ENCODE results near the gene CCDC3. TPM values are rescaled to one million over a fixed set of nuclear protein-coding genes. Genes with fewer than 3 reads are reported as not detected.

CCDC3 gene
- total and polyA plus RNA-seq, 2 of the 8 experiments (the other 6 are each of a cell fraction or from before 2014, with no cell fraction given) = 3.4 to 3.7 TPM

- TF ChIP-seq, protein P1, sequence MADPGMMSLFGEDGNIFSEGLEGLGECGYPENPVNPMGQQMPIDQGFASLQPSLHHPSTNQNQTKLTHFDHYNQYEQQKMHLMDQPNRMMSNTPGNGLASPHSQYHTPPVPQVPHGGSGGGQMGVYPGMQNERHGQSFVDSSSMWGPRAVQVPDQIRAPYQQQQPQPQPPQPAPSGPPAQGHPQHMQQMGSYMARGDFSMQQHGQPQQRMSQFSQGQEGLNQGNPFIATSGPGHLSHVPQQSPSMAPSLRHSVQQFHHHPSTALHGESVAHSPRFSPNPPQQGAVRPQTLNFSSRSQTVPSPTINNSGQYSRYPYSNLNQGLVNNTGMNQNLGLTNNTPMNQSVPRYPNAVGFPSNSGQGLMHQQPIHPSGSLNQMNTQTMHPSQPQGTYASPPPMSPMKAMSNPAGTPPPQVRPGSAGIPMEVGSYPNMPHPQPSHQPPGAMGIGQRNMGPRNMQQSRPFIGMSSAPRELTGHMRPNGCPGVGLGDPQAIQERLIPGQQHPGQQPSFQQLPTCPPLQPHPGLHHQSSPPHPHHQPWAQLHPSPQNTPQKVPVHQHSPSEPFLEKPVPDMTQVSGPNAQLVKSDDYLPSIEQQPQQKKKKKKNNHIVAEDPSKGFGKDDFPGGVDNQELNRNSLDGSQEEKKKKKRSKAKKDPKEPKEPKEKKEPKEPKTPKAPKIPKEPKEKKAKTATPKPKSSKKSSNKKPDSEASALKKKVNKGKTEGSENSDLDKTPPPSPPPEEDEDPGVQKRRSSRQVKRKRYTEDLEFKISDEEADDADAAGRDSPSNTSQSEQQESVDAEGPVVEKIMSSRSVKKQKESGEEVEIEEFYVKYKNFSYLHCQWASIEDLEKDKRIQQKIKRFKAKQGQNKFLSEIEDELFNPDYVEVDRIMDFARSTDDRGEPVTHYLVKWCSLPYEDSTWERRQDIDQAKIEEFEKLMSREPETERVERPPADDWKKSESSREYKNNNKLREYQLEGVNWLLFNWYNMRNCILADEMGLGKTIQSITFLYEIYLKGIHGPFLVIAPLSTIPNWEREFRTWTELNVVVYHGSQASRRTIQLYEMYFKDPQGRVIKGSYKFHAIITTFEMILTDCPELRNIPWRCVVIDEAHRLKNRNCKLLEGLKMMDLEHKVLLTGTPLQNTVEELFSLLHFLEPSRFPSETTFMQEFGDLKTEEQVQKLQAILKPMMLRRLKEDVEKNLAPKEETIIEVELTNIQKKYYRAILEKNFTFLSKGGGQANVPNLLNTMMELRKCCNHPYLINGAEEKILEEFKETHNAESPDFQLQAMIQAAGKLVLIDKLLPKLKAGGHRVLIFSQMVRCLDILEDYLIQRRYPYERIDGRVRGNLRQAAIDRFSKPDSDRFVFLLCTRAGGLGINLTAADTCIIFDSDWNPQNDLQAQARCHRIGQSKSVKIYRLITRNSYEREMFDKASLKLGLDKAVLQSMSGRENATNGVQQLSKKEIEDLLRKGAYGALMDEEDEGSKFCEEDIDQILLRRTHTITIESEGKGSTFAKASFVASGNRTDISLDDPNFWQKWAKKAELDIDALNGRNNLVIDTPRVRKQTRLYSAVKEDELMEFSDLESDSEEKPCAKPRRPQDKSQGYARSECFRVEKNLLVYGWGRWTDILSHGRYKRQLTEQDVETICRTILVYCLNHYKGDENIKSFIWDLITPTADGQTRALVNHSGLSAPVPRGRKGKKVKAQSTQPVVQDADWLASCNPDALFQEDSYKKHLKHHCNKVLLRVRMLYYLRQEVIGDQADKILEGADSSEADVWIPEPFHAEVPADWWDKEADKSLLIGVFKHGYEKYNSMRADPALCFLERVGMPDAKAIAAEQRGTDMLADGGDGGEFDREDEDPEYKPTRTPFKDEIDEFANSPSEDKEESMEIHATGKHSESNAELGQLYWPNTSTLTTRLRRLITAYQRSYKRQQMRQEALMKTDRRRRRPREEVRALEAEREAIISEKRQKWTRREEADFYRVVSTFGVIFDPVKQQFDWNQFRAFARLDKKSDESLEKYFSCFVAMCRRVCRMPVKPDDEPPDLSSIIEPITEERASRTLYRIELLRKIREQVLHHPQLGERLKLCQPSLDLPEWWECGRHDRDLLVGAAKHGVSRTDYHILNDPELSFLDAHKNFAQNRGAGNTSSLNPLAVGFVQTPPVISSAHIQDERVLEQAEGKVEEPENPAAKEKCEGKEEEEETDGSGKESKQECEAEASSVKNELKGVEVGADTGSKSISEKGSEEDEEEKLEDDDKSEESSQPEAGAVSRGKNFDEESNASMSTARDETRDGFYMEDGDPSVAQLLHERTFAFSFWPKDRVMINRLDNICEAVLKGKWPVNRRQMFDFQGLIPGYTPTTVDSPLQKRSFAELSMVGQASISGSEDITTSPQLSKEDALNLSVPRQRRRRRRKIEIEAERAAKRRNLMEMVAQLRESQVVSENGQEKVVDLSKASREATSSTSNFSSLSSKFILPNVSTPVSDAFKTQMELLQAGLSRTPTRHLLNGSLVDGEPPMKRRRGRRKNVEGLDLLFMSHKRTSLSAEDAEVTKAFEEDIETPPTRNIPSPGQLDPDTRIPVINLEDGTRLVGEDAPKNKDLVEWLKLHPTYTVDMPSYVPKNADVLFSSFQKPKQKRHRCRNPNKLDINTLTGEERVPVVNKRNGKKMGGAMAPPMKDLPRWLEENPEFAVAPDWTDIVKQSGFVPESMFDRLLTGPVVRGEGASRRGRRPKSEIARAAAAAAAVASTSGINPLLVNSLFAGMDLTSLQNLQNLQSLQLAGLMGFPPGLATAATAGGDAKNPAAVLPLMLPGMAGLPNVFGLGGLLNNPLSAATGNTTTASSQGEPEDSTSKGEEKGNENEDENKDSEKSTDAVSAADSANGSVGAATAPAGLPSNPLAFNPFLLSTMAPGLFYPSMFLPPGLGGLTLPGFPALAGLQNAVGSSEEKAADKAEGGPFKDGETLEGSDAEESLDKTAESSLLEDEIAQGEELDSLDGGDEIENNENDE (IDR thresholded peaks at IDR 0.05; ENCODE audit: insufficient replicate concordance, low read length) = no peak
- no peak for TF ChIP-seq MAX (IDR thresholded peaks at IDR 0.05)
- no peak for TF ChIP-seq SIX5 (IDR thresholded peaks at IDR 0.05; ENCODE audit: low read depth, low read length)
- no peak for TF ChIP-seq MAFK (IDR thresholded peaks at IDR 0.05; ENCODE audit: low read depth, low read length)
Measured at GRCh38 chr10:12921163-12921562, 80.3 kb downstream of the CCDC3 start (continued).

Measured in H1 (cell line).